SK-N-SH (cell line): ENCODE measurements around the gene INPP5A. TPM values are rescaled to one million over a fixed set of nuclear protein-coding genes. Genes with fewer than 3 reads are reported as not detected.

Source experiments
- CTCF ChIA-PET: fragments of 300-600, 350-600 bp; formaldehyde crosslinking; extraction: SDS; loops from one replicate; lab custom pipeline; 2021; lab: Yijun Ruan, JAX
- POLR2A ChIA-PET: fragments of 350-600 bp; sonication (Branson Sonifier 250); formaldehyde crosslinking; extraction: SDS; loops from one replicate; lab custom pipeline; 2020; ENCODE audit warnings: antibody characterized with exemption, inconsistent platforms; lab: Yijun Ruan, JAX
- DNase-seq: peaks from one replicate; pipeline ENCODE4 v3.0.0; 2012
- H2AFZ ChIP-seq: fragments of 200-600 bp; sonication (generic); 2 replicates; pipeline ENCODE4 v1.8.1; 2016; ENCODE audit warnings: antibody characterized with exemption, mild to moderate bottlenecking, low read depth
- H3F3A ChIP-seq: fragments of 200-600 bp; sonication (generic); replicated peaks from 2 replicates; pipeline ENCODE3; 2016; ENCODE audit warnings: antibody characterized with exemption, mild to moderate bottlenecking; ENCODE audit not compliant: insufficient read depth
- H3K27ac ChIP-seq, 2 experiments: fragments of 200-500 bp in 1 of 2; fragments of 200-600 bp in 1 of 2; sonication (Bioruptor generic) in 1 of 2; sonication (generic), shearing (Covaris generic) in 1 of 2; 2 replicates each; pipeline versions ENCODE4 v1.5.1 to v1.6.1; 2014 to 2016; ENCODE audit warnings: low read depth in 2 of 2, inconsistent platforms in 1 of 2, low read length in 1 of 2, mild to moderate bottlenecking in 1 of 2, mixed read lengths in 1 of 2
- H3K27me3 ChIP-seq: fragments of 200-600 bp; sonication (generic), shearing (Covaris generic); 2 replicates; pipeline ENCODE4 v1.6.1; 2016; ENCODE audit warnings: mixed run types; ENCODE audit not compliant: insufficient read depth
- H3K36me3 ChIP-seq, 2 experiments: fragments of 200-500 bp in 1 of 2; fragments of 200-600 bp in 1 of 2; sonication (Bioruptor generic) in 1 of 2; sonication (generic) in 1 of 2; replicated peaks in 1 of 2; 2 replicates each; pipeline versions ENCODE3 to v1.5.1; 2014 to 2016; ENCODE audit warnings: low read length in 1 of 2, mild to moderate bottlenecking in 1 of 2; ENCODE audit not compliant: insufficient read depth in 2 of 2, control insufficient read depth in 1 of 2
- H3K4me1 ChIP-seq, 2 experiments: fragments of 200-500 bp in 1 of 2; fragments of 200-600 bp in 1 of 2; sonication (Bioruptor generic) in 1 of 2; sonication (generic), shearing (Covaris generic) in 1 of 2; 2 replicates each; pipeline versions ENCODE4 v1.5.1 to v1.6.1; 2014 to 2016; ENCODE audit warnings: low read depth in 1 of 2, low read length in 1 of 2, mixed run types in 1 of 2; ENCODE audit not compliant: insufficient read depth in 2 of 2, control insufficient read depth in 1 of 2
- H3K4me2 ChIP-seq: fragments of 200-600 bp; sonication (generic), shearing (Covaris generic); 2 replicates; pipeline ENCODE4 v1.6.1; 2017; ENCODE audit warnings: mixed run types
- H3K4me3 ChIP-seq, 2 experiments: fragments of 200-500 bp in 1 of 2; fragments of 200-600 bp in 1 of 2; sonication (Bioruptor generic) in 1 of 2; sonication (generic), shearing (Covaris generic) in 1 of 2; 2 replicates each; pipeline versions ENCODE4 v1.5.1 to v1.8.1; 2014 to 2016; ENCODE audit warnings: low read depth in 2 of 2, inconsistent platforms in 1 of 2, low read length in 1 of 2, mild to moderate bottlenecking in 1 of 2, mixed read lengths in 1 of 2, moderate library complexity in 1 of 2
- H3K79me2 ChIP-seq: fragments of 200-600 bp; sonication (generic); 2 replicates; pipeline ENCODE4 v1.8.1; 2017; ENCODE audit warnings: mild to moderate bottlenecking; ENCODE audit not compliant: insufficient read depth
- H3K9ac ChIP-seq: fragments of 200-600 bp; sonication (generic); 2 replicates; pipeline ENCODE4 v1.6.1; 2017; ENCODE audit warnings: mixed run types
- H3K9me2 ChIP-seq: fragments of 200-600 bp; sonication (generic); 2 replicates; pipeline ENCODE4 v1.6.1; 2017; ENCODE audit warnings: mixed run types
- H3K9me3 ChIP-seq: fragments of 200-600 bp; sonication (generic); 2 replicates; pipeline ENCODE4 v1.6.1; 2017; ENCODE audit warnings: mixed run types, mild to moderate bottlenecking, moderate library complexity
- H4K20me1 ChIP-seq: fragments of 200-600 bp; sonication (generic); 2 replicates; pipeline ENCODE4 v1.6.1; 2017; ENCODE audit warnings: mild to moderate bottlenecking, mixed run types; ENCODE audit not compliant: insufficient read depth
- CTCF ChIP-seq: fragments of 200-600 bp; sonication (generic); IDR thresholded peaks from 2 replicates; pipeline ENCODE4 v1.6.1; 2017; ENCODE audit warnings: antibody characterized with exemption, mild to moderate bottlenecking, moderate library complexity
- JUND ChIP-seq: IDR thresholded peaks from 2 replicates; pipeline ENCODE4 v1.4.0; 2012
- NRF1 ChIP-seq: IDR thresholded peaks from 2 replicates; pipeline ENCODE4 v1.6.1; 2012; ENCODE audit warnings: low read depth, mild to moderate bottlenecking, low read length
- POLR2AphosphoS5 ChIP-seq: IDR thresholded peaks from 2 replicates; pipeline ENCODE4 v1.6.1; 2012; ENCODE audit warnings: low read depth, low read length
- RCOR1 ChIP-seq: fragments of 150-350 bp; IDR thresholded peaks from 2 replicates; pipeline ENCODE4 v1.6.1; 2017; ENCODE audit warnings: antibody characterized with exemption, low read length
- REST ChIP-seq: IDR thresholded peaks from 2 replicates; pipeline ENCODE4 v1.6.1; 2012; ENCODE audit warnings: mild to moderate bottlenecking, low read depth, low read length, moderate library complexity
- RFX5 ChIP-seq: IDR thresholded peaks from 2 replicates; pipeline ENCODE4 v1.6.1; 2012; ENCODE audit warnings: mild to moderate bottlenecking, improper control_type of control experiment, low read length
- RXRA ChIP-seq: IDR thresholded peaks from 2 replicates; pipeline ENCODE4 v1.4.0; 2012; ENCODE audit warnings: low read depth, mild to moderate bottlenecking, borderline replicate concordance
- SIN3A ChIP-seq: IDR thresholded peaks from 2 replicates; pipeline ENCODE4 v1.6.1; 2012; ENCODE audit warnings: low read depth, mild to moderate bottlenecking, low read length, moderate library complexity, borderline replicate concordance
- SMC3 ChIP-seq: IDR thresholded peaks from 2 replicates; pipeline ENCODE4 v1.6.1; 2012; ENCODE audit warnings: low read depth, low read length, improper control_type of control experiment
- TCF12 ChIP-seq: IDR thresholded peaks from 2 replicates; pipeline ENCODE4 v1.4.0; 2012
- TEAD4 ChIP-seq: IDR thresholded peaks from 2 replicates; pipeline ENCODE4 v1.4.0; 2012; ENCODE audit warnings: mild to moderate bottlenecking, borderline replicate concordance; ENCODE audit not compliant: insufficient read depth
- USF2 ChIP-seq: fragments of 150-350 bp; IDR thresholded peaks from 2 replicates; pipeline ENCODE4 v1.6.1; 2017; ENCODE audit warnings: antibody characterized with exemption, low read length, low read depth, borderline replicate concordance
- WGBS: methylation state at CpG from one replicate; pipeline ENCODE4 v1.1.6; 2017; ENCODE audit warnings: low lambda C conversion rate; 5-methylcytosine and 5-hydroxymethylcytosine counted together
- polyA plus RNA-seq, 3 experiments: library from polyadenylated mRNA; depleted of rRNA; stranded (reverse); fragments of >200 nt; gene quantifications; 2 replicates each; pipeline ENCODE4 v1.2.3, GENCODE V29; 2012
- TF ChIP-seq, protein P1 (sequence below): IDR thresholded peaks from 2 replicates; pipeline ENCODE4 v1.4.0; 2012; ENCODE audit warnings: low read depth, borderline replicate concordance
- TF ChIP-seq, protein P2 (sequence below): IDR thresholded peaks from 2 replicates; pipeline ENCODE4; 2012

The INPP5A gene
- polyA plus RNA-seq, 1 of the 3 experiments (the other 2 are of a cell fraction): 12.0 TPM

DNA sequence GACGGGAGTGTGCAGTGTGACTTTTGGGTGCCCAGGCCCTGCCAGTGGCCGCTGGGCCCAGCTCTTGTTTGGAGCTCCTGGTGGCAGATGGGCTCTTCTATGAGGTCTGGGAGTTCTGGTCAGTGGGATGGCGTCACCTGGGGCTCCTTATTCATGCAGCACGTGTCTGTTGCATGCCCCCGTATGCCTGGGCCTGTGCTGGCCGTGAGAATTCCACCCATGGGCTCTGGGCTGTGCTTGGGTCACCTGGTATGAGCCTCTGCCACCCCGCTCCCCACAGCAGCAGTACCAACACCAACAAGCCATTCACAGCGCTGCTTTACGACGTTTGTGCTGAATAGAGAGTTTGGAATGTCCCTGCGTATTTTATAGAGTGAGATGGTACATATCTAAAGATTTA is 27.1 kb downstream of the INPP5A start:
- 89% methylated on average over 10 of the region's 11 CpGs for WGBS

More for the DNA sequence above, 27.1 kb downstream of the INPP5A start:
- TF ChIP-seq RCOR1 (no peak), TEAD4 (no peak), NRF1 (no peak), POLR2AphosphoS5 (no peak), REST (no peak), SIN3A (no peak), CTCF (no peak), RXRA (no peak), USF2 (no peak), JUND (no peak), TCF12 (no peak), RFX5 (no peak), SMC3 (no peak)
- TF ChIP-seq, protein P1, sequence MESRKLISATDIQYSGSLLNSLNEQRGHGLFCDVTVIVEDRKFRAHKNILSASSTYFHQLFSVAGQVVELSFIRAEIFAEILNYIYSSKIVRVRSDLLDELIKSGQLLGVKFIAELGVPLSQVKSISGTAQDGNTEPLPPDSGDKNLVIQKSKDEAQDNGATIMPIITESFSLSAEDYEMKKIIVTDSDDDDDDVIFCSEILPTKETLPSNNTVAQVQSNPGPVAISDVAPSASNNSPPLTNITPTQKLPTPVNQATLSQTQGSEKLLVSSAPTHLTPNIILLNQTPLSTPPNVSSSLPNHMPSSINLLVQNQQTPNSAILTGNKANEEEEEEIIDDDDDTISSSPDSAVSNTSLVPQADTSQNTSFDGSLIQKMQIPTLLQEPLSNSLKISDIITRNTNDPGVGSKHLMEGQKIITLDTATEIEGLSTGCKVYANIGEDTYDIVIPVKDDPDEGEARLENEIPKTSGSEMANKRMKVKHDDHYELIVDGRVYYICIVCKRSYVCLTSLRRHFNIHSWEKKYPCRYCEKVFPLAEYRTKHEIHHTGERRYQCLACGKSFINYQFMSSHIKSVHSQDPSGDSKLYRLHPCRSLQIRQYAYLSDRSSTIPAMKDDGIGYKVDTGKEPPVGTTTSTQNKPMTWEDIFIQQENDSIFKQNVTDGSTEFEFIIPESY: no peak
- TF ChIP-seq, protein P2, sequence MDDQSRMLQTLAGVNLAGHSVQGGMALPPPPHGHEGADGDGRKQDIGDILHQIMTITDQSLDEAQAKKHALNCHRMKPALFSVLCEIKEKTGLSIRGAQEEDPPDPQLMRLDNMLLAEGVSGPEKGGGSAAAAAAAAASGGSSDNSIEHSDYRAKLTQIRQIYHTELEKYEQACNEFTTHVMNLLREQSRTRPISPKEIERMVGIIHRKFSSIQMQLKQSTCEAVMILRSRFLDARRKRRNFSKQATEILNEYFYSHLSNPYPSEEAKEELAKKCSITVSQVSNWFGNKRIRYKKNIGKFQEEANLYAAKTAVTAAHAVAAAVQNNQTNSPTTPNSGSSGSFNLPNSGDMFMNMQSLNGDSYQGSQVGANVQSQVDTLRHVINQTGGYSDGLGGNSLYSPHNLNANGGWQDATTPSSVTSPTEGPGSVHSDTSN: no peak
- CTCF ChIA-PET: interaction anchor here (0.9 kb wide), 1 partner anchor 14 kb away, joined by 3 read pairs; no protein-coding TSS in a partner anchor
- POLR2A ChIA-PET: no interaction called here
- H3K9me3 ChIP-seq: no peaks in the 10 kb centered on the region
- no peaks in the 10 kb centered on the region for H3K9me2 ChIP-seq
- DNase-seq: no peak
- no peak overlapping the region for H3K27ac ChIP-seq
- no peaks in the 10 kb centered on the region for H3K4me1 ChIP-seq
- H3K79me2 ChIP-seq: peaks cover 44% of the 10 kb centered on the region; the same call in 1 of the 2 replicates
- H3K9ac ChIP-seq: no peak overlapping the region
- H2AFZ ChIP-seq: no peak overlapping the region
- peaks cover 12% of the 10 kb centered on the region for H4K20me1 ChIP-seq
- no peaks in the 10 kb centered on the region for H3F3A ChIP-seq
- no peak overlapping the region for H3K4me2 ChIP-seq
- no peaks in the 10 kb centered on the region for H3K27me3 ChIP-seq
- H3K4me3 ChIP-seq: no peak overlapping the region
- no peaks in the 10 kb centered on the region for H3K36me3 ChIP-seq
